Right atrium auricular region (tissue), 2 donors: ENCODE data around the gene MSANTD3. TPM values are rescaled to one million over a fixed set of nuclear protein-coding genes. Genes with fewer than 3 reads are reported as not detected.

ENCODE experiments used
- DNase-seq: peaks from one replicate; pipeline ENCODE4 v3.0.0-alpha.2; 2019; ENCODE audit warnings: low spot score
- H3K27ac ChIP-seq, 2 donors: fragments of 200-600 bp; sonication (generic); 1 replicate in 1 of 2; 2 replicates in 1 of 2; pipeline ENCODE4 v1.5.1; 2016 to 2019
- H3K27me3 ChIP-seq, 2 donors: fragments of 200-600 bp; sonication (generic); one replicate each; pipeline versions ENCODE4 v1.5.1 to v1.6.0; 2017 to 2019
- H3K36me3 ChIP-seq: fragments of 200-600 bp; sonication (generic); one replicate; pipeline ENCODE4 v1.5.1; 2016
- H3K4me1 ChIP-seq, 2 donors: fragments of 200-600 bp; sonication (generic); one replicate each; pipeline versions ENCODE4 v1.5.1 to v1.6.0; 2017 to 2019
- H3K4me3 ChIP-seq, 2 donors: fragments of 200-600 bp; sonication (generic); 1 replicate in 1 of 2; 2 replicates in 1 of 2; pipeline ENCODE4 v1.5.1; 2017 to 2019; ENCODE audit warnings: mild to moderate bottlenecking in 1 of 2, moderate library complexity in 1 of 2
- H3K9me3 ChIP-seq, 2 donors: fragments of 200-600 bp; sonication (generic); one replicate each; pipeline ENCODE4 v1.5.1; 2019
- CTCF ChIP-seq, 2 donors: fragments of 200-600 bp; sonication (generic); IDR thresholded peaks; one replicate each; pipeline ENCODE4 v1.5.1; 2019; ENCODE audit warnings: antibody characterized with exemption in 2 of 2
- total RNA-seq, 2 donors: library from RNA; depleted of rRNA; stranded (reverse); fragments of >200 nt; gene quantifications; one replicate each; pipeline ENCODE4 v1.1.0, GENCODE V29; 2016

The MSANTD3 gene
- total RNA-seq, 2 donors from 2014 or later = 20.9 to 29.3 TPM

GRCh38 chr9:100478192-100478591, 51.2 kb downstream of the MSANTD3 start:
- TF ChIP-seq CTCF (IDR thresholded peaks at IDR 0.05) = no peak
- Histone ChIP-seq H3K9me3 (no peaks in the 10 kb centered on the region), H3K27me3 (no peaks in the 10 kb centered on the region), H3K4me1 (peaks cover 0 to 10% of the 10 kb centered on the region in 2 donors), H3K36me3 (no peaks in the 10 kb centered on the region), H3K27ac (no peak overlapping the region), H3K4me3 (no peak overlapping the region)
- DNase-seq = no peak

- DNase-seq = no peak
- H3K4me3 ChIP-seq = no peak overlapping the region
- H3K36me3 ChIP-seq = no peaks in the 10 kb centered on the region
- no peaks in the 10 kb centered on the region for H3K4me1 ChIP-seq
- no peak overlapping the region for H3K27ac ChIP-seq
- no peak for TF ChIP-seq CTCF (IDR thresholded peaks at IDR 0.05)
- H3K27me3 ChIP-seq = no peaks in the 10 kb centered on the region
- no peaks in the 10 kb centered on the region for H3K9me3 ChIP-seq
Measured at GRCh38 chr9:100479820-100480219, 52.9 kb downstream of the MSANTD3 start.

GRCh38 chr9:100485196-100485595, 58.3 kb downstream of the MSANTD3 start:
- H3K27me3 ChIP-seq = no peaks in the 10 kb centered on the region
- H3K27ac ChIP-seq = no peak overlapping the region
- H3K9me3 ChIP-seq = no peaks in the 10 kb centered on the region
- no peak for TF ChIP-seq CTCF (IDR thresholded peaks at IDR 0.05)
- H3K36me3 ChIP-seq = no peaks in the 10 kb centered on the region
- no peak overlapping the region for H3K4me3 ChIP-seq
- DNase-seq = no peak
- no peaks in the 10 kb centered on the region for H3K4me1 ChIP-seq

- no peak for DNase-seq
- Histone ChIP-seq H3K36me3 (no peaks in the 10 kb centered on the region), H3K4me3 (no peak overlapping the region), H3K27ac (no peak overlapping the region), H3K4me1 (no peaks in the 10 kb centered on the region), H3K9me3 (no peaks in the 10 kb centered on the region), H3K27me3 (no peaks in the 10 kb centered on the region)
- no peak for TF ChIP-seq CTCF (IDR thresholded peaks at IDR 0.05)
Measured at GRCh38 chr9:100486479-100487176, 59.7 kb downstream of the MSANTD3 start.

- Histone ChIP-seq H3K27ac (no peak overlapping the region), H3K9me3 (no peaks in the 10 kb centered on the region), H3K4me1 (no peaks in the 10 kb centered on the region), H3K27me3 (no peaks in the 10 kb centered on the region), H3K36me3 (no peaks in the 10 kb centered on the region), H3K4me3 (no peak overlapping the region)
- no peak for DNase-seq
- no peak for TF ChIP-seq CTCF (IDR thresholded peaks at IDR 0.05)
Measured at GRCh38 chr9:100488177-100488576, 61.2 kb downstream of the MSANTD3 start.

GRCh38 chr9:100489836-100490235, 62.9 kb downstream of the MSANTD3 start:
- Histone ChIP-seq H3K27ac (no peak overlapping the region), H3K4me3 (no peak overlapping the region), H3K9me3 (no peaks in the 10 kb centered on the region), H3K27me3 (no peaks in the 10 kb centered on the region), H3K36me3 (no peaks in the 10 kb centered on the region), H3K4me1 (no peaks in the 10 kb centered on the region)
- no peak for DNase-seq
- no peak for TF ChIP-seq CTCF (IDR thresholded peaks at IDR 0.05)
